ENCODE measurements around the gene CHMP4B. TPM values are rescaled to one million over a fixed set of nuclear protein-coding genes. Genes with fewer than 3 reads are reported as not detected.

CHMP4B gene
- total RNA-seq, 1 experiment from 2014 or later, result 87.5 TPM

GRCh38 chr20:33838035-33838864 lies 27.1 kb downstream of the CHMP4B start:
- in situ Hi-C loops (cut with HindIII; ENCODE audit: low pct_unique_long_range_greater_than_20kb, low sequenced_read_pairs) (no loop called here), intact Hi-C loops (cut with micrococcal nuclease; ENCODE audit: unreplicated experiment) (no loop called here)
- ATAC-seq (no peak), DNase-seq (ENCODE audit: low read depth, low spot score) (no peak)
- POLR2A ChIA-PET, result no interaction called here
- peaks cover 24% of the 10 kb centered on the region for H3K4me1 ChIP-seq (ENCODE audit: control insufficient read depth, insufficient read depth, low read length)
- no peak overlapping the region; the same call in 1 of the 2 replicates for H3K27ac ChIP-seq (ENCODE audit: low read length)
- H3K36me3 ChIP-seq (ENCODE audit: control insufficient read depth, insufficient read depth, low read length), result no peaks in the 10 kb centered on the region; the same call in 1 of the 2 replicates
- no peaks in the 10 kb centered on the region for H3K27me3 ChIP-seq (ENCODE audit: control insufficient read depth, insufficient read depth, low read length)
- H3K9me3 ChIP-seq (ENCODE audit: control insufficient read depth, insufficient read depth, low read depth, low read length), result no peaks in the 10 kb centered on the region
- H3K4me3 ChIP-seq (ENCODE audit: low read depth in 2 of 2, low read length in 2 of 2), result no peak overlapping the region
- no peak for TF ChIP-seq POLR2AphosphoS5 (IDR thresholded peaks at IDR 0.05; ENCODE audit: low read depth, low read length)
- no peak for TF ChIP-seq TCF7L2 (IDR thresholded peaks at IDR 0.05; ENCODE audit: low read depth, low read length)
- BruUV-seq (replicated peaks), result no TSS peak
- CTCF ChIA-PET, result no interaction called here

GRCh38 chr20:33839591-33839990 lies 28.4 kb downstream of the CHMP4B start:
- no TSS peak for BruUV-seq (replicated peaks)
- H3K36me3 ChIP-seq (ENCODE audit: control insufficient read depth, insufficient read depth, low read length), result no peaks in the 10 kb centered on the region; the same call in 1 of the 2 replicates
- in situ Hi-C loops (cut with HindIII; ENCODE audit: low pct_unique_long_range_greater_than_20kb, low sequenced_read_pairs) (no loop called here), intact Hi-C loops (cut with micrococcal nuclease; ENCODE audit: unreplicated experiment) (no loop called here)
- H3K4me1 ChIP-seq (ENCODE audit: control insufficient read depth, insufficient read depth, low read length), result peaks cover 35% of the 10 kb centered on the region
- DNase-seq (ENCODE audit: low read depth, low spot score) (no peak), ATAC-seq (no peak)
- CTCF ChIA-PET, result no interaction called here
- no peak overlapping the region for H3K4me3 ChIP-seq (ENCODE audit: low read depth in 2 of 2, low read length in 2 of 2)
- no peaks in the 10 kb centered on the region for H3K27me3 ChIP-seq (ENCODE audit: control insufficient read depth, insufficient read depth, low read length)
- POLR2A ChIA-PET, result interaction anchor here (0.6 kb wide), 1 partner anchor 196 kb away, joined by 4 read pairs; no protein-coding TSS in a partner anchor
- H3K9me3 ChIP-seq (ENCODE audit: control insufficient read depth, insufficient read depth, low read depth, low read length), result no peaks in the 10 kb centered on the region
- TF ChIP-seq CTCF (IDR thresholded peaks at IDR 0.05) (no peak), POLR2AphosphoS5 (IDR thresholded peaks at IDR 0.05; ENCODE audit: low read depth, low read length) (no peak)
- H3K27ac ChIP-seq (ENCODE audit: low read length), result no peak overlapping the region

GRCh38 chr20:33840160-33840559 lies 29.0 kb downstream of the CHMP4B start:
- BruUV-seq (replicated peaks), result no TSS peak
- intact Hi-C loops (cut with micrococcal nuclease; ENCODE audit: unreplicated experiment), result no loop called here
- H3K27ac ChIP-seq (ENCODE audit: low read length), result no peak overlapping the region
- TF ChIP-seq CTCF (IDR thresholded peaks at IDR 0.05) (no peak), TCF7L2 (IDR thresholded peaks at IDR 0.05; ENCODE audit: low read depth, low read length) (no peak), POLR2AphosphoS5 (IDR thresholded peaks at IDR 0.05; ENCODE audit: low read depth, low read length) (no peak)
- H3K27me3 ChIP-seq (ENCODE audit: control insufficient read depth, insufficient read depth, low read length), result no peaks in the 10 kb centered on the region
- H3K4me1 ChIP-seq (ENCODE audit: control insufficient read depth, insufficient read depth, low read length), result peaks cover 35% of the 10 kb centered on the region
- no peaks in the 10 kb centered on the region for H3K9me3 ChIP-seq (ENCODE audit: control insufficient read depth, insufficient read depth, low read depth, low read length)
- ATAC-seq (no peak), DNase-seq (ENCODE audit: low read depth, low spot score) (no peak)
- ChIA-PET POLR2A (no interaction called here), CTCF (interaction anchor here (0.6 kb wide), 1 partner anchor 75 kb away, joined by 3 read pairs; no protein-coding TSS in a partner anchor)
- H3K4me3 ChIP-seq (ENCODE audit: low read depth in 2 of 2, low read length in 2 of 2), result no peak overlapping the region
- in situ Hi-C loops (cut with HindIII; ENCODE audit: low pct_unique_long_range_greater_than_20kb, low sequenced_read_pairs), result no loop called here
- no peaks in the 10 kb centered on the region; the same call in 1 of the 2 replicates for H3K36me3 ChIP-seq (ENCODE audit: control insufficient read depth, insufficient read depth, low read length)
